ENCODE results near the gene ETFDH. TPM values are rescaled to one million over a fixed set of nuclear protein-coding genes. Genes with fewer than 3 reads are reported as not detected.

ETFDH gene
- total and polyA plus RNA-seq, 8 donors = 11.6 to 33.3 (median 14.2) TPM

- FAIRE-seq = no peak
- H3K27me3 ChIP-seq = no peaks in the 10 kb centered on the region
- TF ChIP-seq CTCF (IDR thresholded peaks at IDR 0.05) = no peak
- no peaks in the 10 kb centered on the region for H3K4me1 ChIP-seq
- H3K36me3 ChIP-seq = no peaks in the 10 kb centered on the region
- H3K9me3 ChIP-seq = no peaks in the 10 kb centered on the region
- WGBS, 2 donors = 75 to 86% methylated on average over 1 of the region's 1 CpG
- H3K4me3 ChIP-seq = no peak overlapping the region
- intact Hi-C loops (cut with DNase I) = no loop called here
- no peak overlapping the region for H3K27ac ChIP-seq
- no peak for ATAC-seq
- DNase-seq = no peak
Measured at GRCh38 chr4:158636619-158637018, 35.5 kb upstream of the ETFDH start.

- DNase-seq = no peak
- Histone ChIP-seq H3K27ac (no peak overlapping the region), H3K4me1 (no peaks in the 10 kb centered on the region), H3K4me3 (no peak overlapping the region), H3K9me3 (no peaks in the 10 kb centered on the region), H3K27me3 (no peaks in the 10 kb centered on the region), H3K36me3 (no peaks in the 10 kb centered on the region)
- intact Hi-C loops (cut with DNase I) = no loop called here
- no peak for TF ChIP-seq CTCF (IDR thresholded peaks at IDR 0.05)
- no peak for ATAC-seq
- no peak for FAIRE-seq
- WGBS, 2 donors = 86 to 89% methylated on average over 5 of the region's 5 CpGs
Measured at GRCh38 chr4:158644356-158644755, 27.7 kb upstream of the ETFDH start.

DNA sequence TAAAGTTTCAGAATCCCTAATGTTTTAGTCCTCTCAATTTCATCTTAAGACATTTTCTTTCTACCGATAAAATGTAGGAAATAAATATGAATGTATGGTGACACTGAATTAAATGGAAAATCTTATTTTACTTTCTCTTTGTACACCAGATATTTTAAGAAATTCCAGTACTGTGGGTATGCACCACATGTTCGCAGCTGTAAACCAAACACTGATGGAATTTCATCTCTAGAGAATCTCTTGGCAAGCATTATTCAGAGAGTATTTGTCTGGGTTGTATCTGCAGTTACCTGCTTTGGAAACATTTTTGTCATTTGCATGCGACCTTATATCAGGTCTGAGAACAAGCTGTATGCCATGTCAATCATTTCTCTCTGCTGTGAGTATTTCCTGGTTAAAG is 27.3 kb upstream of the ETFDH start:
- intact Hi-C loops (cut with DNase I) = no loop called here
- no peak for FAIRE-seq

DNA sequence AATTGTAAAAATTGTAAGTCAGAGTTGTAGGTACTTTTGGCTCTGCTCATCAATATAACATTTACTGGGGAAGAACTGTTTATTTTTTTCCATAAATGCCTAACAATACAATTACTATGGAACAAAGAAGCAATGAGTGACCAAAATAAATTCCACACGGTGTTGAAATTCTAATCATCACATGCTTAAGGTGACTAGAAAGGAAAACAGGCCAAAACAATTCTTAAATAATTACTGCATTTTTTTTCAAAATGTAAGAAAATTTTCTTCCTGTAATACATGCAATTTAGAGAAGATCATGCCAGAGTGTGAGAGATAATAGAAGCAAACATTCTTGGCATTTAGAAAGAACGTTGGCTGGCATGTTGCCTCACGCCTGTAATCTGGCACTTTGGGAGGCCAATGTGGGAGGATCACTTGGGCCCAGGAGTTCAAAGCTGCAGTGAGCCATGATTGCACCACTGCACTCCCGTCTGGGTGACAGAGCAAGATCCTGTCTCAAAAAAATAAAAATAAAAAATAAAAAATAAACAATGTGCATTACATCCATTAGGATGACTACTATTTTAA is 22.9 kb upstream of the ETFDH start:
- no peak for FAIRE-seq
- no peak overlapping the region for H3K27ac ChIP-seq
- no peaks in the 10 kb centered on the region for H3K27me3 ChIP-seq
- no peaks in the 10 kb centered on the region for H3K4me1 ChIP-seq
- no peak for ATAC-seq
- 42 to 60% methylated on average over 4 of the region's 4 CpGs for WGBS, 2 donors
- intact Hi-C loops (cut with DNase I) = no loop called here
- no peak overlapping the region for H3K4me3 ChIP-seq
- no peaks in the 10 kb centered on the region for H3K9me3 ChIP-seq
- no peak for DNase-seq
- no peaks in the 10 kb centered on the region for H3K36me3 ChIP-seq
- no peak for TF ChIP-seq CTCF (IDR thresholded peaks at IDR 0.05)

More for the DNA sequence above, 27.3 kb upstream of the ETFDH start:
- Histone ChIP-seq H3K9me3 (no peaks in the 10 kb centered on the region), H3K27ac (no peak overlapping the region), H3K27me3 (no peaks in the 10 kb centered on the region), H3K4me1 (no peaks in the 10 kb centered on the region), H3K4me3 (no peak overlapping the region), H3K36me3 (no peaks in the 10 kb centered on the region)
- ATAC-seq = no peak
- no peak for TF ChIP-seq CTCF (IDR thresholded peaks at IDR 0.05)
- no peak for DNase-seq
- WGBS, 2 donors = 57 to 63% methylated on average over 3 of the region's 3 CpGs

DNA sequence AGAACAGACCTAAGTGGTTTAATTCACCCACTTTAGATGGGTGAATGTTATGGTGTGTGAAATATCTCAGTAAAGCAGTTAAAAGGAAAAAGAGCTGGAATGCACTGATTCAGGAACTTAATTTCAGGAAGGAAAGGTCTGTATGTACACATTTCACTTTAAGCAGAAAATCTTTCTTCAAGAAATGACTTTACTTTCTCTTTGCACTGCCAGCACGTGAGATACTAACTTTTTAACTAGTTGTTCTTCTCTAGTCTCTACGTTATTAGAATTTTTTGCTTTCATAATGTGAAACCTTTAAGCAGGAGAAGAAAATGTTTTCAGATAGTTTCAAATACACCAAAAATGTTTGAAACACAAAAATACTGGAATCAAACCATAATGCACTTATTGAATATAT is 19.2 kb upstream of the ETFDH start:
- no peak for TF ChIP-seq CTCF (IDR thresholded peaks at IDR 0.05)
- ATAC-seq (no peak), DNase-seq (no peak), FAIRE-seq (peak; percentile 37)
- H3K4me3 ChIP-seq = no peak overlapping the region
- H3K27me3 ChIP-seq = no peaks in the 10 kb centered on the region
- no peaks in the 10 kb centered on the region for H3K9me3 ChIP-seq
- 19 to 26% methylated on average over 2 of the region's 2 CpGs for WGBS, 2 donors
- no peaks in the 10 kb centered on the region for H3K4me1 ChIP-seq
- intact Hi-C loops (cut with DNase I) = no loop called here
- no peaks in the 10 kb centered on the region for H3K36me3 ChIP-seq
- no peak overlapping the region for H3K27ac ChIP-seq
